Fibroblast of the conjunctiva (primary cell): ENCODE results near the gene XPO4.
"Not testable (repeated sequence)": the region's sequence is repeated elsewhere in the genome, so short reads cannot be mapped to it uniquely, and the experiment has no call there.

ENCODE experiments used
- DNase-seq: peaks from one replicate; pipeline ENCODE4 v3.0.0-alpha.2; 2010; ENCODE audit warnings: low read depth

Gene XPO4

DNA sequence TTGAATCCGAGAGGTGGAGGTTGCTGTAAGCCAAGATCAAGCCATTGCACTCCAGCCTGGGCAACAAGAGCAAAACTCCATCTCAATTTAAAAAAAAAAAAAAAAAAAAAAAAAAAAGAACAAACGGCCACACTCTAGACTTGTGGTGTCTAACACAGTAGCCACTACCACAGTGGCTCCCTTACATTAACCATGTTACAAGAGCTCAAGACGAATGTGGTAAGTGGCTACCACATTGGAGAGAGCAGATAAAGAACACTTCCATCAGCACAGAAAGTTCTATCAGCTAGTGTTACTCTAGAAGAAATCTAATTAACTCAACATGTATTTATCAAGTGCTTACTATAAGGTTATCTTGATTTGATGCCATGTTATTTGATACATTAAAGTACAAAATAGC lies 11.5 kb downstream of the XPO4 start:
- DNase-seq = no peak

DNA sequence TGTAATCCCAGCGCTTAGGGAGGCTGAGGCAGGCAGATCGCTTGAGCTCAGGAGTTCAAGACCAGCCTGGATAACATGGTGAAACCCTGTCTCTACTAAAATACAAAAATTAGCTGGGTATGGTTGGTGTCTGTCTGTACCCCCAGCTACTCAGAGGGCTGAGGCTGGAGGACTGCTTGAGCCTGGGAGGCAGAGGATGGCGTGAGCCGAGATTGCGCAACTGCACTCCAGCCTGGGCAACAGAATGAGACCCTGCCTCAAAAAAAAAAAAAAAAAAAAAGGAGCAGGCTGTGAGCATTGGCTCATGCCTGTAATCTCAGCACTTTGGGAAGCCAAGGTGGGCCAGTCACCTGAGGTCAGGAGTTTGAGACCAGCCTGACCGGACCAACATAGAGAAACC lies 12.0 kb downstream of the XPO4 start:
- not testable (repeated sequence) for DNase-seq

- no peak for DNase-seq
Observed at GRCh38 chr13:20882206-20882605, 20.3 kb downstream of the XPO4 start.

DNA sequence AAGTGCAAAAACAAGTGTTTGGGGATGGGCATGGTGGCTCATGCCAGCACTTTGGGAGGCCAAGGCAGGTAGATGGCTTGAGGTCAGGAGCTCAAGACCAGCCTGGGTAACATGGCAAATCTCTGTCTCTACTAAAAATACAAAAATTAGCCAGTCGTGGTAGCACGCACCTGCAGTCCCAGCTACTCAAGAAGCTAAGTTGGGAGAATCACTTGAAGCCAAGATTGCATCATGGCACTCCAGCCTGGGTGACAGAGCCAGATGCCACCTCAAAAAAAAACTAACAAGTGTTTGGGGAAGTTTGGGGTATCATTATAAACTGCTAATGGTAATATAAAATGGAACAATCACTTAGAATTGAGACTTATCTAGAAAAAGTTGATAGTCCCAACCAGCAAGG lies 24.6 kb downstream of the XPO4 start:
- DNase-seq = no peak

DNA sequence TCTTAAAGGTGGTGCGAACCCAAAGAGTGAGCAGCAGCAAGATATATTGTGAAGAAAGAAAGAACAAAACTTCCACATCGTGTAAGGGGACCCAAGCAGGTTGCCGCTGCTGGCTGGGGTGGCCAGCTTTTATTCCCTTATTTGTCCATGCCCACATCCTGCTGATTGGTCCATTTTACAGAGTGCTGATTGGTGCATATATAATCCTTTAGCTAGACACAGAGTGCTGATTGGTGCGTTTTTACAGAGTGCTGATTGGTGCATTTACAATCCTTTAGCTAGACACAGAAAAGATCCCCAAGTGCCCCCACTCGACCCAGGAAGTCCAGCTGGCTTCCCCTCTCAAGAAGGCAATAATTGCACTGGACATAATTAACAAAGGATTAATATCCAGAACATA lies 25.7 kb downstream of the XPO4 start:
- not testable (repeated sequence) for DNase-seq

DNA sequence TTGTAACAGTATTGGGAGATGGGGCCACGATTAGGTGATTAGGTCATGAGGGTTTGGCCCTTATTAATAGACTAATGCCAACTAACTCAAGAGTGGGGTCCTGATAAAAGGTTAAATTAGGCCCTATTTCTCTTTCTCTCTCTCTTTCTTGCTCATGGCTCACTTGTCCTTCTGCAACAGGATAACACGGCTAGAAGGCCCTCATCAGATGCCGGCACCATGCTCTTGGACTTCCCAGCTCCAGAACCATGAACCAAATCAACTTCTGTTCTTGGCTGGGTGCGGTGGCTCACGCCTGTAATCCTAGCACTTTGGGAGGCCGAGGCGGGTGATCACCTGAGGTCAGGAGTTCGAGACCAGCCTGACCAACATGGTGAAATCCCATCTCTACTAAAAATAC lies 28.1 kb downstream of the XPO4 start:
- DNase-seq = not testable (repeated sequence)

GRCh38 chr13:20873348-20873747 lies 29.2 kb downstream of the XPO4 start:
- DNase-seq = no peak

- DNase-seq = no peak
Observed at GRCh38 chr13:20870829-20871228, 31.7 kb downstream of the XPO4 start.

GRCh38 chr13:20869540-20869939 lies 33.0 kb downstream of the XPO4 start:
- DNase-seq = no peak

GRCh38 chr13:20867408-20867807 lies 35.1 kb downstream of the XPO4 start:
- DNase-seq = no peak

DNA sequence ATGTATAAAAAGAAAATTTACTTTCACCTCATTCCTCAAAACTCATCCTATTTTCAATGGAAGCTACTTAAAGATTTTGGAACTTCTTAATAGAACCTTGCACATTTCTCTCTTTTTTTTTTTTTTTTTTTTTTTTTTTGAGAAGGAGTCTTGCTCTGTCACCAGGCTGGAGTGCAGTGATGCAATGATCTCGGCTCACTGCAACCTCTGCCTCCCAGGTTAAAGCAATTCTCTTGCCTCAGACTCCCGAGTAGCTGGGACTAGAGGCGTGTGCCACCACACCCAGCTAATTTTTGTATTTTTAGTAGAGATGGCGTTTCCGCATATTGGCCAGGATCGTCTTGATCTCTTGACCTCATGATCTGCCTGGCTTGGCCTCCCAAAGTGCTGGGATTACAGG lies 40.9 kb downstream of the XPO4 start:
- not testable (repeated sequence) for DNase-seq

GRCh38 chr13:20860844-20861243 lies 41.7 kb downstream of the XPO4 start:
- no peak for DNase-seq

- no peak for DNase-seq
Observed at GRCh38 chr13:20856650-20857049, 45.9 kb downstream of the XPO4 start.

DNA sequence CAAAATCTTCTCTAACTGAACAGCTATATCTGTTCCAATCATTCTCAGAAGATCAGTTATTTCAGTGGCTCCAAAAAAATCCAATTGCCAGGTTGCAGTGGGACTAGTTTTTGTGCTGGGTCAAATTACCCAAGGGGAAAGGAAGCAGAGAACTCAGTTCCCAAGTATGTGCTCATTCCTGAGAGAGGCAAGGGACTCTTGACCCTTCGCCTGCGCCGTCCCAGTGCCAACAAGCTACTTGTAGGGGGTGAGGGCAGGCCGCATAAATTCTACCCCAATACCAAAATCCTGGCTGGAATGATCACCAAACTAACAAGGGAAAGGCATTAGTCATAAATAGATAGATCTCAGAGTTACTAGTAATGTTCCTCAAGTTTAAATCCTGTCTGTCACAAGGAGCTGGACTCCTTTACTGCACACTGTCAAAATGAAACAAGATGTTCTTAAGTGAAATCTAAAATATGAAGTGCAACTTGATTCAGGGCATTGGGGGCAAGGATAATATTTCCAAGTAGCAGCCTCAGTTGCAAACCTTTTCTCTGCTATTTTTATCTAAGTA lies 50.6 kb downstream of the XPO4 start:
- DNase-seq = no peak

GRCh38 chr13:20848944-20849343 lies 53.6 kb downstream of the XPO4 start:
- DNase-seq = no peak

- DNase-seq = no peak
Observed at GRCh38 chr13:20848203-20848602, 54.3 kb downstream of the XPO4 start.

- no peak for DNase-seq
Observed at GRCh38 chr13:20847296-20847695, 55.2 kb downstream of the XPO4 start.

- DNase-seq = peak; percentile 55
Observed at GRCh38 chr13:20843166-20843565, 59.4 kb downstream of the XPO4 start.

DNA sequence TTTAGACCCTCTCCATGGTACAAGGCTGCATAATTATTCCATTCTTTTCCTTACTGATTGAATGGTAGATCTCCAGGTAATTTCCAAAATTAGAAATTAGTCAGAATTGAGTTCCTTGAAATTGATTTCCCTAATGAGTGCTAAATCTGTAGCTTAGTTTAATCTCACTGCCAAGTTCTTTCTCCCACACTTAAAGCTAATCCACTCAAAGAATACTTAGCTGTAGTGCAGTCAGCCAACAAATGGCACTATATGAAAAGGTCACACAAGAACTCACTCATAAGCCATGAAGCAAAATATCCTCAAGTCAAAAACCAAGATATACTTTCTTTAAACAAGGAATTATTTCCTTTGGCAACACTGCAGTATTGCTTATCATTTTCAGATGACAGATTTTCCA lies 62.0 kb downstream of the XPO4 start:
- no peak for DNase-seq

- DNase-seq = no peak
Observed at GRCh38 chr13:20833900-20834679, 68.5 kb downstream of the XPO4 start.

- no peak for DNase-seq
Observed at GRCh38 chr13:20832861-20833260, 69.7 kb downstream of the XPO4 start.

- no peak for DNase-seq
Observed at GRCh38 chr13:20831933-20832332, 70.6 kb downstream of the XPO4 start.

- no peak for DNase-seq
Observed at GRCh38 chr13:20831254-20831653, 71.3 kb downstream of the XPO4 start.
